Neutrophil (primary cell): ENCODE measurements around the gene HMGA1.
A peak's percentile ranks its signal among the peaks of the same experiment; 100 is the strongest.

Experiments used
- H3K27ac ChIP-seq: fragments of 200-600 bp; sonication (generic); 2 replicates; pipeline ENCODE4 v1.5.1; 2016; ENCODE audit warnings: mild to moderate bottlenecking, moderate library complexity
- H3K27me3 ChIP-seq: fragments of 200-600 bp; sonication (generic); 2 replicates; pipeline ENCODE4 v1.6.0; 2016; ENCODE audit warnings: mild to moderate bottlenecking
- H3K36me3 ChIP-seq: fragments of 200-600 bp; sonication (generic); 2 replicates; pipeline ENCODE4 v1.5.1; 2017
- H3K4me1 ChIP-seq, 2 experiments: fragments of 200-600 bp in 1 of 2; sonication (generic) in 1 of 2; 1 replicate in 1 of 2; 2 replicates in 1 of 2; pipeline versions ENCODE4 v1.5.1 to v1.6.1; 2013 to 2016; ENCODE audit warnings: low read depth in 1 of 2, low read length in 1 of 2, mild to moderate bottlenecking in 1 of 2, moderate library complexity in 1 of 2; ENCODE audit not compliant: control insufficient read depth in 1 of 2, insufficient read depth in 1 of 2
- H3K4me3 ChIP-seq, 2 experiments: fragments of 200-600 bp in 1 of 2; sonication (generic) in 1 of 2; 1 replicate in 1 of 2; 2 replicates in 1 of 2; pipeline ENCODE4 v1.5.1; 2013 to 2016; ENCODE audit warnings: low read depth in 1 of 2, low read length in 1 of 2, mild to moderate bottlenecking in 1 of 2, moderate library complexity in 1 of 2
- H3K9me3 ChIP-seq: fragments of 200-600 bp; sonication (generic); 2 replicates; pipeline ENCODE4 v1.5.1; 2016
- CTCF ChIP-seq: fragments of 200-600 bp; sonication (generic); IDR thresholded peaks from 2 replicates; pipeline ENCODE4 v1.5.1; 2016; ENCODE audit warnings: antibody characterized with exemption

Gene HMGA1

DNA sequence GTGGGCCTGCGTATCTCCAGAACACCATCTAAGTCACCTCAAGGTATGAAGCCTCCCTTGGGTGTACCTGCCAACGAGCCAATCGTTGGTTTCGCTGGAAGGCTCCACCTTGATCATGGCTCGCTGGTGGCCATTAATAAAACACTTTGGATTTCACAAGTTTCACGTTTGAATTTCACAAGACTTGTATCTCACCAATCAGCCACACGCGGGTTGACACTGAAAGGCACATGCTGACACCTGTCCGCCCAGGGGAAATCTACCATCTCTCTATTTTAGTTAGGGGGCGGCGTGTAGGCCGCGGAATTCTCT, 586 bp upstream of the HMGA1 start:
- H3K27me3 ChIP-seq: peaks cover 5% of the 10 kb centered on the region
- TF ChIP-seq CTCF: no peak
- H3K4me3 ChIP-seq: peak overlapping the region; percentile 79 to 84
- H3K27ac ChIP-seq: peak overlapping the region; percentile 92
- H3K36me3 ChIP-seq: no peaks in the 10 kb centered on the region
- peaks cover 19 to 24% of the 10 kb centered on the region in 2 experiments for H3K4me1 ChIP-seq
- no peaks in the 10 kb centered on the region for H3K9me3 ChIP-seq

- no peak for TF ChIP-seq CTCF
- Histone ChIP-seq H3K9me3 (no peaks in the 10 kb centered on the region), H3K4me1 (peaks cover 19 to 22% of the 10 kb centered on the region in 2 experiments), H3K27ac (peak overlapping the region; percentile 92), H3K36me3 (no peaks in the 10 kb centered on the region), H3K27me3 (peaks cover 5% of the 10 kb centered on the region), H3K4me3 (peak overlapping the region; percentile 67 to 84)
Observed at GRCh38 chr6:34237316-34237721, 646 bp downstream of the HMGA1 start.

DNA sequence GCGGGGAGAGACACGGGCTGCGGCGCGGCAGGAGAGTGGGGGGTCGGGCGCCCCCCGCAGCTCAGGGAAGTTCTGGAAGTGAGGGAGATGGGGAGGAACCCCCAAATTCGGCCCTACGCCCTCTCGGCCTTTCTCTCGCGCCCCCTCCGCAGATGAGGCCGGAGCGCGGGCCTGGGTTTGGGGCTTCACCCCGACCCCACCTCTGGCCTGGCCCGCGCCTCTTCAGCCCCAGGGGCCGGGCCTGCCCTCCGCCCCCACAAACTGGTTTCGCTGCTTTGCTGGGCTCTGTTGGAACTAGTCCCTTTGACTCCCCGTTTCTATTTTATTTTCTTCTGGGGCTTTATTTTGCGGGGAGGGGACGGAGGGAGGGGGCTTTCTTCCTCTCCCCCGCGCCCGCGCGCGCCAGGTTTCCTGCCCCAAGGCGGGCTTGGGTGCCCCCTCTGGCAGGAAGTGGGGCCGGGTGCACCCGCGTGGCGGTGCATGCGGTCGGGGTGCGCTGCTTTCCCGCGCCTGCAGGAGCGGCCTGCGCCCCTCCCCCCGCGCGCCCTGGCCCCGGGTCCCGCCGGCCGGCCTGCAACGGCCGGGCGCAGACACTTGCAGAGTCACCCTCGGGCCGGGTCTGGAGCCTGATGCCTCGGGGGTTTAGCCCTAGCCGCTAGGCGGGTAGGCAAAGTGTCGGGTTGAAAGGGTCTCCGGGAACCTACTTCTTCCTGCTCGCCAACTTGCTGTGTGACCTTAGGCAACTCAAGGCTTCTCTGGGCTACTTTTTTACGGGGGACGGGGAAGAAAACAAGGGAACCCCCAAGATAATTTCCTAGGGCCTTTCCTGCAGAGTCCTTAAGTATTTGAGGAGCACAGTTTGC, 1.3 kb downstream of the HMGA1 start:
- TF ChIP-seq CTCF: peak; percentile 31
- H3K9me3 ChIP-seq: no peaks in the 10 kb centered on the region
- H3K4me3 ChIP-seq: peak overlapping the region; percentile 67 to 84
- peak overlapping the region; percentile 56 for H3K27ac ChIP-seq
- H3K4me1 ChIP-seq: peaks cover 19 to 22% of the 10 kb centered on the region in 2 experiments
- H3K27me3 ChIP-seq: peaks cover 5% of the 10 kb centered on the region
- H3K36me3 ChIP-seq: no peaks in the 10 kb centered on the region

DNA sequence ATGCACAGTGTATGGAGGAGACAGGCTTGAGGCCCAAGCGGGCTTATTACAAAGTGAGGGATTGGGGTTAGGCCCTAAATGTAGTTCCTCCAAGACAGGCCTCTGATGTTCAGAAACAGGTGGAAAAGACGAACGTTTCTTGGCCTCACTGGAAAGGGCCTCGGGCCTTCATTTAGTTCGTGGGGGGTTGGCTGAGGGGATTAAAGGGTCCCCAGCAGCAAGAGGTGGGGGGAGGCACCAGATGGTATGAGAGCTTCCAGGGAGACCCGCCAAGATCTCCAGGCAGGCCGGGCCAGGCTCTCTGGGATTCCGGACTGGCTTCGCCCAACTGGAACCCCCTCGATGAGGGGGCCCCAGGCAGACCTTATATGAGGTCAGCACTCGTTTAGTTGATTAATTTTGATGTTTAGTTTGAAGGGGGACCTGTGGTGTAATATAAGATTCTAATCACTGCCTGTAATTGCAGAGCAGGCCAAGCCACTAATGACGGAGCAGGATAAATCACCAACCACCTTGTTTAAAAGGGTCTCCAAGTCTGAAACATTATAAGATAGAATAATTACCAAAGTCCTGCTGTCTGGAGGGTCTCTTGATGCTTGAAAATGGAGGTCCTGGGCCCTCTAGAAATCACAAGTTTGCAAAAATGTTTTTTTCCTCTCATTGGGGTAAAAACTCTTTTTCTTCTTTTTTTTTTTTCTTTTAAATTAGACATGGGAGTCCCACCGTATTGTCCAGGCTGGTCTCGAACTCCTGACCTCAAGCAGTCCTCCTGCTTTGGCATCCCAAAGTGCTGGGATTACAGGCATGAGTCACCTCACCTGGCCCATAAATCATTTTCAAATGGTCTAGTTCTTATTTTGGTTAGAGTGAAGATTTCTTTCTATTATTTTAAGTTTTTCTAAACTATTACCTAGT, 2.2 kb downstream of the HMGA1 start:
- no peaks in the 10 kb centered on the region for H3K36me3 ChIP-seq
- no peak overlapping the region for H3K27ac ChIP-seq
- peaks cover 19 to 23% of the 10 kb centered on the region in 2 experiments for H3K4me1 ChIP-seq
- TF ChIP-seq CTCF: no peak
- H3K4me3 ChIP-seq: peak overlapping the region; percentile 67 to 84
- H3K27me3 ChIP-seq: peaks cover 5% of the 10 kb centered on the region
- no peaks in the 10 kb centered on the region for H3K9me3 ChIP-seq

- no peak overlapping the region for H3K4me3 ChIP-seq
- peaks cover 5% of the 10 kb centered on the region for H3K27me3 ChIP-seq
- TF ChIP-seq CTCF: no peak
- no peaks in the 10 kb centered on the region for H3K36me3 ChIP-seq
- peaks cover 19 to 29% of the 10 kb centered on the region in 2 experiments for H3K4me1 ChIP-seq
- H3K9me3 ChIP-seq: no peaks in the 10 kb centered on the region
- H3K27ac ChIP-seq: no peak overlapping the region
Observed at GRCh38 chr6:34239500-34239825, 2.8 kb downstream of the HMGA1 start.
